KOPT-K1 (cell line): ENCODE results near the gene ARL3.
"Not testable (repeated sequence)": the region's sequence is repeated elsewhere in the genome, so short reads cannot be mapped to it uniquely, and the experiment has no call there.

Experiments used
- H3K27ac ChIP-seq: fragments of 200-600 bp; sonication (generic); 2 replicates; pipeline ENCODE4 v1.5.1; 2016; ENCODE audit warnings: antibody characterized with exemption, mild to moderate bottlenecking, low read depth, low read length; ENCODE audit not compliant: poor library complexity, severe bottlenecking
- H3K36me3 ChIP-seq: fragments of 200-600 bp; sonication (generic); 2 replicates; pipeline ENCODE4 v1.5.1; 2017; ENCODE audit warnings: antibody characterized with exemption, mild to moderate bottlenecking, low read length, moderate library complexity; ENCODE audit not compliant: insufficient read depth
- H3K9me3 ChIP-seq: fragments of 200-600 bp; sonication (generic); 2 replicates; pipeline ENCODE4 v1.5.1; 2017; ENCODE audit warnings: antibody characterized with exemption, low read length, mild to moderate bottlenecking; ENCODE audit not compliant: insufficient read depth, poor library complexity, severe bottlenecking

ARL3 gene

GRCh38 chr10:102720775-102721301 is 6.6 kb upstream of the ARL3 start:
- Histone ChIP-seq H3K27ac (no peak overlapping the region), H3K36me3 (peaks cover 76% of the 10 kb centered on the region), H3K9me3 (no peaks in the 10 kb centered on the region)

DNA sequence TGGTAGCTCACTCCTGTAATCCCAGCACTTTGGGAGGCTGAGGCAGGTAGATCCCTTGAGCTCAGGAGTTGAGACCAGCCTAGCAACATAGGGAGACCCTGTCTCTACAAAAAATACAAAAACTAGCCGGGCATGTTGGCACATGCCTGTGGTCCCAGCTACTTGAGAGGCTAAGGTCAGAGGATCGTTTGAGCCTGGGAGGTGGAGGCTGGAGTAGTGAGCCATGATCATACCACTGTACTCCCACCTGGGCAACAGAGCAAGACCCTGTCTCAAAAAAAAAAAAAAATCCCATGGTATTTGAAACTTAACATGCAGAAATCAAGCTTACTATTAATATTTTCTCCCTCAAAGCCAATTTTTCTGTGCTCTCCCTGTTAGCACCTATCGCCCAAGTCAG is 6.1 kb upstream of the ARL3 start:
- Histone ChIP-seq H3K27ac (no peak overlapping the region), H3K9me3 (no peaks in the 10 kb centered on the region), H3K36me3 (peaks cover 73% of the 10 kb centered on the region)

DNA sequence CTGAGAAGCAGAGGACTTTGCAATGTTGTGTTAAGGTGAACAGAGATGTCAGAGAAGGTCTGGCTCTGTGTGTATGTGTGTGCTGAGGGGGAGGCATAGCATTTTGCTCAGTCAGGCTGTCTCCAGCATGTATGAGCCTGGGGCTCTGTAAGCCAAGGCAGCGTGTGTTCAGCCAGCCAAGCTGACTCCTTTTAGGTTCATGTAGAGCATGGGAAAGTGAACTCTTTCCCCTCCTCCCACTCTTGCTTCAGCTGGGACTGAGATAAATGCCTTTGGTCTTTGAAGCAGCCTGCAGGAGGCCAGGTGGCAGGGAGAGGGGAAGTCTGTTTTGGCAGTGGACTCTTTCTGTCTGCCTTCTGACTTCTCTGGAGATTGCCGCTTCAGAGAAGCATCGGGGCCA is 4.0 kb upstream of the ARL3 start:
- Histone ChIP-seq H3K27ac (peak overlapping the region; percentile 40), H3K9me3 (no peaks in the 10 kb centered on the region), H3K36me3 (peaks cover 53% of the 10 kb centered on the region)

DNA sequence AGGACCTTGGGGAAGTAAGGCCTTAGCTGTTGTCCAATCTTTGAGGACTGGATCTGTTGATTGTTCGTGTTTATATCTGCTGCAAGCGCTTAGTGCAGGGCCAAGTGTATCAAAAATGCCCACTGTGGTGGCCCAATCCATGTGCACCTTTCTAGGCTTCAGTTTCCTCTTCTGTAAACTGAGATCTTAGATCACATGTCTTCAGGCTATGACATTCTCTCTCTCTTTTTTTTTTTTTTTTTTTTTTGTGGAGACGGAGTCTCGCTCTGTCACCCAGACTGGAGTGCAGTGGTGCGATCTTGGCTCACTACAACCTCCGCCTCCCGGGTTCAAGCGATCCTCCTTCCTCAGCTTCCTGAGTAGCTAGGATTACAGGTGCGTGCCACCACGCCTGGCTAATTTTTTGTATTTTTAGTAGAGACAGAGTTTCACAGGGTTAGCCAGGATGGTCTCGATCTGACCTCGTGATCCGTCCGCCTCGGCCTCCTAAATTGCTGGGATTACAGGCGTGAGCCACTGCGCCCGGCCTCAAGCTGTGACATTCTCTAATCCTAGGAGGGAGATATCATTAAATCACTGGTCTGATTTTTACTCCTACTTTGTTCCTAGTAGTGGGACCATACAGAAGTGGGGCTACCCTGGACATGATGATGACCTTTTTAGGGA is 2.8 kb upstream of the ARL3 start:
- peaks cover 41% of the 10 kb centered on the region for H3K36me3 ChIP-seq
- not testable (repeated sequence) for H3K9me3 ChIP-seq, H3K27ac ChIP-seq

GRCh38 chr10:102715880-102716279 is 1.7 kb upstream of the ARL3 start:
- Histone ChIP-seq H3K27ac (no peak overlapping the region), H3K36me3 (peaks cover 34% of the 10 kb centered on the region), H3K9me3 (no peaks in the 10 kb centered on the region)

- no peaks in the 10 kb centered on the region for H3K9me3 ChIP-seq
- peak within 1 kb of the TSS; percentile 85 for H3K27ac ChIP-seq
- H3K36me3 ChIP-seq, result peaks cover 27% of the 10 kb centered on the region
Measured at GRCh38 chr10:102714621-102715455, 641 bp upstream of the ARL3 start, which contains the start of gene SFXN2. SFXN2 (plus strand) TSS chr10:102714636; CDS start chr10:102726637, 12,001 bp downstream.

DNA sequence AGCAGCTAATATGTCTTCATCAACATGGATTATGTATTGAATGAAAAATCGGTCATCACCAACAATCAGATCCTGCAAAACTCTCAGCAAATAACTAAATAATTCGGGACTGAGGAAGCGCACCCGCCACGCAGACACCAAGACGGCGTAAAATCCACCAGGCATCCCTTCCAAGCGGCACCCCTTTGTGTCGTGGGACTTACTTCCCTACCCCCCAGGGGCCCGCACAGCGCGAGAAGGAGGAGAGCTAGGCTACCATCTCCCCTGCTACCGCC is 721 bp downstream of the ARL3 start:
- Histone ChIP-seq H3K27ac (peak overlapping the region; percentile 85), H3K36me3 (peaks cover 15% of the 10 kb centered on the region)

GRCh38 chr10:102712843-102713538 is 1.2 kb downstream of the ARL3 start:
- Histone ChIP-seq H3K27ac (peak overlapping the region; percentile 85), H3K9me3 (no peaks in the 10 kb centered on the region), H3K36me3 (peaks cover 13% of the 10 kb centered on the region)

More for the DNA sequence above, 721 bp downstream of the ARL3 start:
- H3K9me3 ChIP-seq, result no peaks in the 10 kb centered on the region

DNA sequence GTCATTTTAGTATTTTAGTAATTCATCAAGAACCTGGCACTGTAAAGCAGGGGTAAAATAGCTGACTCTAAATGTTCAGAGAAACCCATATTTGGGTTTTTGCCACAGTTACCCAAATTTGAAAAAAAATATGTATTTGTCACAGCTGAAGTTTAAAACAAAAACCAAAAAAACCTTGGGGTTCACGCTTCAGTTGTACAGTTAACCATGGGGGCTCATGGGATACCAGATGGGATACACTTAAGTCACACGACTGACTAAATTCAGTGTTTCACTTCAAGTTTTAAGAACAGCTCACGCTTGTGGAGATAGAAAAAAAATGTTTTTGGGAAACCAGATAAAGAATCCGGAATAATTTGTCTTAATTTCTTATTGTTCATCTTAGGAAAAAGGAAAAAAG is 2.1 kb downstream of the ARL3 start:
- Histone ChIP-seq H3K36me3 (peaks cover 4% of the 10 kb centered on the region), H3K27ac (peak overlapping the region; percentile 14), H3K9me3 (no peaks in the 10 kb centered on the region)

- Histone ChIP-seq H3K27ac (peak overlapping the region; percentile 6), H3K36me3 (no peaks in the 10 kb centered on the region), H3K9me3 (no peaks in the 10 kb centered on the region)
Measured at GRCh38 chr10:102710609-102711008, 3.6 kb downstream of the ARL3 start.

DNA sequence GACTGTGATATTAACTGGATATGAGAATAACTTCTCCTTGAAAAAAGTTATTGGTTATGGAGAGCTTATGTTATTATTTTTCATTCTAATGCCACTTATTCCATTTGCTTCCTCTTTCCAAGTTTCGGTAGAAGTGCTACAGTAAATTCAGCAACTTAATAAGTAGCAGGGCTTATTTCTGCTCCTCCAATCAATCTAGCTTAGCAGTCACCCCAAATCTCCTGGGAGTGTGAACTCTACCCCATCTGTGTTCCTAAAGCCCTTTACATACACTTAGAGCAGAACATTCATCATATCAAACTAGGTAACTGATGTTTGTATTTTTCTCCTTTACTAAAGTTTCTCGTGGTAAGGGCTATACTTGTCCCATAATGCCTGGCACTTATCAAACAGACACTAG is 8.7 kb downstream of the ARL3 start:
- no peaks in the 10 kb centered on the region for H3K36me3 ChIP-seq
- H3K9me3 ChIP-seq, result no peaks in the 10 kb centered on the region
- no peak overlapping the region for H3K27ac ChIP-seq

DNA sequence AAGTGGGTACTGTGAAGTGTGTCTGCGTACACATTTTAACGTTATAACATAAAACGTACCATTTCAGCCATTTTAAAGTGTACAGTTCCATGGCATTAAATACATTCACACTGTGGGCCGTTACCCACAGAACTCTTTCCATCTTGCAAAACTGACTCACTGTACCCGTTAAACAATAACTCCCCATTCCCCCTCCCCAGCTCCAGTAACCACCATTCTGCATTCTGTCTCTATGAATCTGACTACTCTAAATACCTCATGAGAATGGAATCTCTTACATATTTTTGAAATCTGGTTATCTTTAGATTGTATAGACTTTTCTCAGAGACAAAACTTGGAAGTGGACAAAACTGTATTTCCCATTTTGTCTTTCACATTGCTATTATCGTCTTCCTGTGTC is 9.3 kb downstream of the ARL3 start:
- no peak overlapping the region for H3K27ac ChIP-seq
- no peaks in the 10 kb centered on the region for H3K36me3 ChIP-seq
- H3K9me3 ChIP-seq, result no peaks in the 10 kb centered on the region

DNA sequence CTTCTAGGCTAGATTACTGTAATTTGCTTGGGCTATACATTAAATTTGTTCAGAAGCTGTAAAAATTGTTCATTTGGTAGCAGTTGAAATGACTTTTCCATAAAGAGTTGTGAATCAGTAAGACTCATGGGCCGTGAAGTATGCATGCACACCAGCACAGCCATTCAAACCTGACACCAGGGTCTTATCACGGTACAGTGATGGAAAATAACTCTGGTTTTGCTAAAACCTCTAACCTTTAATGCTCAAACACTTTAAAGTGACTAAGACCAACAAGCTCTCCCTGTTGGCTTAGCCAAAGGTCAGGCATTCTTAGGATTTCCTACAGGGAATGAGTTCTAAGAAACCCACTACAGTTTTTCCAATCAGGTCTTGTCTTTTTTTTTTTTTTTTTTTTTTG is 11.5 kb downstream of the ARL3 start:
- Histone ChIP-seq H3K27ac (no peak overlapping the region), H3K9me3 (no peaks in the 10 kb centered on the region), H3K36me3 (peaks cover 13% of the 10 kb centered on the region)

DNA sequence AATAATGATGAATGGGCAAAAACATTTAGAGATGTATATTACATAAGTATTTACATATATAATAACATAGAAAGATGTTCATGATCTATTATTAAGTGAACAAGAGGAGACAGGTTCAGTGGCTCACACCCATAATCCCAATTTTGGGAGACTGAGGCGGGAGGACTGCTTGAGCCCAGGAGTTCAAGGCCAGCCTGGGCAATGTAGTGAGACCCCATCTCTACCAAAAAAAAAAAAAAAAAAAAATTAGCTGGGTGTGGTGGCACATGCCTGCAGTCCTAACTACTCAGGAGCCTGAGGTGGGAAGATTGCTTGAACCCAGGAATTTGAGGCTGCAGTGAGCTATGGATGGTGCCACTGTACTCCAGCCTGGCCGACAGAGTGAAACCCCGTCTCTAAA is 12.4 kb downstream of the ARL3 start:
- Histone ChIP-seq H3K27ac (no peak overlapping the region), H3K36me3 (peaks cover 23% of the 10 kb centered on the region), H3K9me3 (no peaks in the 10 kb centered on the region)

GRCh38 chr10:102701272-102701671 is 12.9 kb downstream of the ARL3 start:
- H3K27ac ChIP-seq, result no peak overlapping the region
- H3K9me3 ChIP-seq, result no peaks in the 10 kb centered on the region
- peaks cover 28% of the 10 kb centered on the region for H3K36me3 ChIP-seq
